RWPE1 (cell line): ENCODE data around the gene THAP2.

ENCODE experiments used
- CTCF ChIA-PET: fragments of 350-600 bp; sonication (Branson Sonifier 250); formaldehyde crosslinking; extraction: SDS; loops from one replicate; lab custom pipeline; 2021; lab: Yijun Ruan, JAX
- POLR2A ChIA-PET: fragments of 400-600 bp; formaldehyde crosslinking; extraction: SDS; loops from one replicate; lab custom pipeline; 2020; ENCODE audit warnings: antibody characterized with exemption; ENCODE audit not compliant: low non-redundant PET; lab: Yijun Ruan, JAX
- DNase-seq: peaks from one replicate; pipeline ENCODE4 v3.0.0; 2012; ENCODE audit warnings: low spot score
- H3K27ac ChIP-seq: fragments of 450-650 bp; 2 replicates; pipeline ENCODE4 v1.5.1; 2017
- CTCF ChIP-seq: fragments of 450-650 bp; conservative IDR thresholded peaks from 2 replicates; pipeline ENCODE4 v1.5.1; 2017; ENCODE audit warnings: low read depth, mild to moderate bottlenecking

THAP2 gene

GRCh38 chr12:71663561-71664410 is at the start of gene THAP2, which contains the start of gene ZFC3H1:
Gene THAP2, plus strand, starts transcription at chr12:71664301. Its CDS starts 209 bp downstream, at chr12:71664510.
Gene ZFC3H1, minus strand, starts transcription at chr12:71663848. Its CDS starts 238 bp downstream, at chr12:71663610.
- POLR2A ChIA-PET: interaction anchor here (0.6 to 1.8 kb wide), 4 partner anchors 21 to 91 kb away, joined by 3 to 19 read pairs (median 4); partner anchors contain the start of gene TMEM19
- DNase-seq: peak; percentile 93
- H3K27ac ChIP-seq: peak within 1 kb of the TSS; percentile 97
- CTCF ChIA-PET: interaction anchor here (0.6 to 2.9 kb wide), 3 partner anchors 23 to 229 kb away, joined by 4 to 15 read pairs (median 4); no protein-coding TSS in a partner anchor
- no peak; the same call in 1 of the 2 replicates for TF ChIP-seq CTCF

- POLR2A ChIA-PET: no interaction called here
- no peak overlapping the region for H3K27ac ChIP-seq
- CTCF ChIA-PET: interaction anchor here (0.7 kb wide), 1 partner anchor 259 kb away, joined by 8 read pairs; no protein-coding TSS in a partner anchor
- no peak for TF ChIP-seq CTCF
- no peak for DNase-seq
These were observed 42.2 kb upstream of the THAP2 start for GRCh38 chr12:71621938-71622337.

GRCh38 chr12:71625476-71625875 is 38.6 kb upstream of the THAP2 start:
- CTCF ChIA-PET: interaction anchor here (0.6 kb wide), 1 partner anchor 11 kb away, joined by 3 read pairs; no protein-coding TSS in a partner anchor
- POLR2A ChIA-PET: no interaction called here
- no peak for TF ChIP-seq CTCF
- no peak for DNase-seq
- H3K27ac ChIP-seq: no peak overlapping the region

- ChIA-PET CTCF (interaction anchor here (0.5 to 0.6 kb wide), 2 partner anchors 10 to 27 kb away, joined by 3 to 4 read pairs; no protein-coding TSS in a partner anchor), POLR2A (no interaction called here)
- no peak for DNase-seq
- no peak for TF ChIP-seq CTCF
- no peak overlapping the region for H3K27ac ChIP-seq
These were observed 38.0 kb upstream of the THAP2 start for GRCh38 chr12:71626098-71626497.

- POLR2A ChIA-PET: no interaction called here
- no peak for DNase-seq
- CTCF ChIA-PET: no interaction called here
- no peak overlapping the region for H3K27ac ChIP-seq
- TF ChIP-seq CTCF: no peak
These were observed 37.3 kb upstream of the THAP2 start for GRCh38 chr12:71626768-71627167.

GRCh38 chr12:71627438-71628002 is 36.6 kb upstream of the THAP2 start:
- POLR2A ChIA-PET: no interaction called here
- no peak for TF ChIP-seq CTCF
- no peak for DNase-seq
- no peak overlapping the region for H3K27ac ChIP-seq
- CTCF ChIA-PET: no interaction called here
